DOHH2 (cell line): Measurements from ENCODE around the gene PPP1R13B.

Source experiments
- H3F3A ChIP-seq: fragments of 200-600 bp; sonication (generic), shearing (Covaris generic); 2 replicates; pipeline ENCODE4 v1.6.0; 2016; ENCODE audit warnings: antibody characterized with exemption, mild to moderate bottlenecking; ENCODE audit not compliant: control insufficient read depth, insufficient read depth
- H3K27ac ChIP-seq: fragments of 200-600 bp; sonication (generic); 2 replicates; pipeline ENCODE4 v1.5.1; 2014; ENCODE audit warnings: low read depth, mild to moderate bottlenecking, low read length, moderate library complexity
- H3K27me3 ChIP-seq: fragments of 200-600 bp; sonication (generic); 2 replicates; pipeline ENCODE4 v1.6.1; 2014; ENCODE audit warnings: mild to moderate bottlenecking, low read length, mixed read lengths; ENCODE audit not compliant: control insufficient read depth
- H3K36me3 ChIP-seq: fragments of 200-600 bp; sonication (generic); 2 replicates; pipeline ENCODE4 v1.6.1; 2014; ENCODE audit warnings: mild to moderate bottlenecking, low read length, moderate library complexity, mixed read lengths; ENCODE audit not compliant: control insufficient read depth
- H3K4me1 ChIP-seq: fragments of 200-600 bp; sonication (generic); 2 replicates; pipeline ENCODE4 v1.6.1; 2014; ENCODE audit warnings: mild to moderate bottlenecking, low read length, mixed read lengths; ENCODE audit not compliant: control insufficient read depth
- H3K4me2 ChIP-seq: fragments of 200-600 bp; sonication (generic); 2 replicates; pipeline ENCODE4 v1.6.0; 2014; ENCODE audit warnings: mild to moderate bottlenecking, low read length, moderate library complexity
- H3K4me3 ChIP-seq: fragments of 200-600 bp; sonication (generic); 2 replicates; pipeline ENCODE4 v1.5.1; 2014; ENCODE audit warnings: mild to moderate bottlenecking, low read length, mixed read lengths
- H3K79me2 ChIP-seq: fragments of 200-600 bp; sonication (generic); 2 replicates; pipeline ENCODE4 v1.6.1; 2014; ENCODE audit warnings: mild to moderate bottlenecking, low read length, mixed read lengths; ENCODE audit not compliant: control insufficient read depth
- H3K9me2 ChIP-seq: fragments of 200-600 bp; sonication (generic); replicated peaks from 2 replicates; pipeline ENCODE4 v1.6.1; 2014; ENCODE audit warnings: mild to moderate bottlenecking, low read length, mixed read lengths; ENCODE audit not compliant: control insufficient read depth
- H3K9me3 ChIP-seq: fragments of 200-600 bp; sonication (generic); 2 replicates; pipeline ENCODE4 v1.6.1; 2014; ENCODE audit warnings: antibody characterized with exemption, low read length, mixed read lengths; ENCODE audit not compliant: control insufficient read depth, insufficient read depth
- H4K20me1 ChIP-seq: fragments of 200-600 bp; sonication (generic); 2 replicates; pipeline ENCODE4 v1.6.0; 2014; ENCODE audit warnings: low read depth, mild to moderate bottlenecking, antibody characterized with exemption, low read length, moderate library complexity; ENCODE audit not compliant: control insufficient read depth, insufficient read depth
- CTCF ChIP-seq: fragments of 200-600 bp; sonication (generic); IDR thresholded peaks from one replicate; pipeline ENCODE4 v1.5.1; 2014; ENCODE audit warnings: antibody characterized with exemption, mild to moderate bottlenecking, low read depth, low read length; ENCODE audit not compliant: poor library complexity, severe bottlenecking
- EZH2phosphoT487 ChIP-seq: fragments of 200-600 bp; sonication (generic); IDR thresholded peaks from 2 replicates; pipeline ENCODE4 v1.6.1; 2017; ENCODE audit warnings: borderline replicate concordance, mild to moderate bottlenecking, antibody characterized with exemption, low read length, moderate library complexity, mixed read lengths

Gene PPP1R13B

GRCh38 chr14:103719751-103720150, 127.6 kb downstream of the PPP1R13B start:
- H3K4me2 ChIP-seq = no peak overlapping the region
- H3F3A ChIP-seq = no peaks in the 10 kb centered on the region
- peaks cover 69% of the 10 kb centered on the region for H3K79me2 ChIP-seq
- no peak overlapping the region for H3K27ac ChIP-seq
- H3K36me3 ChIP-seq = peaks cover 4% of the 10 kb centered on the region
- no peak for TF ChIP-seq EZH2phosphoT487
- no peak for TF ChIP-seq CTCF
- H3K9me2 ChIP-seq = no peaks in the 10 kb centered on the region
- H3K27me3 ChIP-seq = no peaks in the 10 kb centered on the region
- H3K9me3 ChIP-seq = no peaks in the 10 kb centered on the region
- H4K20me1 ChIP-seq = peaks cover 5% of the 10 kb centered on the region; the same call in 1 of the 2 replicates
- no peak overlapping the region for H3K4me3 ChIP-seq
- H3K4me1 ChIP-seq = peaks cover 17% of the 10 kb centered on the region

- peaks cover 13% of the 10 kb centered on the region for H3K36me3 ChIP-seq
- no peaks in the 10 kb centered on the region for H3K9me2 ChIP-seq
- no peaks in the 10 kb centered on the region for H3F3A ChIP-seq
- H4K20me1 ChIP-seq = peaks cover 5% of the 10 kb centered on the region; the same call in 1 of the 2 replicates
- H3K4me2 ChIP-seq = peak overlapping the region; percentile 27
- H3K4me3 ChIP-seq = no peak overlapping the region
- H3K4me1 ChIP-seq = peaks cover 25% of the 10 kb centered on the region
- no peak for TF ChIP-seq CTCF
- no peak overlapping the region for H3K27ac ChIP-seq
- H3K9me3 ChIP-seq = no peaks in the 10 kb centered on the region
- H3K27me3 ChIP-seq = no peaks in the 10 kb centered on the region
- H3K79me2 ChIP-seq = peaks cover 75% of the 10 kb centered on the region
Measured at GRCh38 chr14:103718572-103718971, 128.8 kb downstream of the PPP1R13B start.

GRCh38 chr14:103716899-103717411, 130.4 kb downstream of the PPP1R13B start:
- Histone ChIP-seq H3K4me2 (peak overlapping the region; percentile 85), H3K4me1 (peaks cover 30% of the 10 kb centered on the region), H3K27me3 (no peaks in the 10 kb centered on the region), H3K9me3 (no peaks in the 10 kb centered on the region), H3K9me2 (no peaks in the 10 kb centered on the region), H4K20me1 (peaks cover 5% of the 10 kb centered on the region; the same call in 1 of the 2 replicates), H3K27ac (no peak overlapping the region), H3K4me3 (peak overlapping the region; percentile 74), H3K79me2 (peaks cover 87% of the 10 kb centered on the region), H3F3A (no peaks in the 10 kb centered on the region), H3K36me3 (peaks cover 29% of the 10 kb centered on the region)
- TF ChIP-seq EZH2phosphoT487 = no peak
- no peak for TF ChIP-seq CTCF
